GM12873 (cell line): ENCODE data around the gene LRRK1.

ENCODE experiments used
- TF ChIP-seq, protein P1 (sequence below): IDR thresholded peaks from 2 replicates; pipeline ENCODE4 v1.5.1; 2012; ENCODE audit warnings: low read depth, mild to moderate bottlenecking, moderate library complexity, low read length, control low read depth; ENCODE audit not compliant: insufficient read depth; ENCODE audit errors: missing control alignments

Gene LRRK1

DNA sequence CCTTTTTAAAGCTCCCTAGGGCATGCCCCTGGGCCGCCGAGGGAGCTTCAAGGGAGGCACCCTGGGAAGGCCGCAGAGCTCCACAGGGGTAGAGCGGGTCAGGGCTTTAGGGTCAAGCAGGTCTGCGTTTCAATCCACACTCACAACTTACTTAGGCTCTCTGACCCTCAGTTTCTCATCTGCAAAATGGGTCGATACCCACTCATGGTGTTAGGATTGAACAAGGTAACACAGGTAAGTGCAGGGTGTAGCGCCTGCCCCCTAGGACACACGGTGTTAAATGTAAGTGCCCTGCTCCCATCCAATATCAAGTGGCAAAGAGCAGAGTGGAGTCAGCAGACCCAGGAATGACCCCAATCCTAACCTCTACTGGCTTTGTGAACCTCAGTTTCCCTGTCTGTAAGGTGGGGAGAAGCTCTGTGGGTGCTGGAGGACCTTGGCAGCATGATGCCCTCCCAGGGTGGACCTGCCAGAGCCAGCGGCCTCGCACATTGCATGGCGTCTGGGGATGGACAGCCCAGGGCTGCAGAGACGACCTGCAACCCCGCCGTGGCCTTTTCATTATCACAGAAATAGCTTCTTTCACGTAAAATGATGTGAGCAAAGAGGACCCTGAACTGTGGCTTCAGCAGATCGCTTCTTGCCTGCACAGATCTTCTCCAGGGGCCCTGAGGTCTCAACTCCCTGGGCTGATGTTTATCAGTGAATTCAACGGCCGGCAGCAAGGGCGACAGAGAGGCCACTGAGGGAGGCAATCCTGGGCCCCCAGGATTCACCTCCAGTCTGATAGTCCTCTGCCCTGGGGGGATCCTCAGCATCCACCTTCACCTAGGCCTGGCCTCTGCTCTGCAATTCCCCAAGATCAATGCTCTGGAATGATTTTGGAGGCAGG, 194.2 kb downstream of the LRRK1 start:
- TF ChIP-seq, protein P1, sequence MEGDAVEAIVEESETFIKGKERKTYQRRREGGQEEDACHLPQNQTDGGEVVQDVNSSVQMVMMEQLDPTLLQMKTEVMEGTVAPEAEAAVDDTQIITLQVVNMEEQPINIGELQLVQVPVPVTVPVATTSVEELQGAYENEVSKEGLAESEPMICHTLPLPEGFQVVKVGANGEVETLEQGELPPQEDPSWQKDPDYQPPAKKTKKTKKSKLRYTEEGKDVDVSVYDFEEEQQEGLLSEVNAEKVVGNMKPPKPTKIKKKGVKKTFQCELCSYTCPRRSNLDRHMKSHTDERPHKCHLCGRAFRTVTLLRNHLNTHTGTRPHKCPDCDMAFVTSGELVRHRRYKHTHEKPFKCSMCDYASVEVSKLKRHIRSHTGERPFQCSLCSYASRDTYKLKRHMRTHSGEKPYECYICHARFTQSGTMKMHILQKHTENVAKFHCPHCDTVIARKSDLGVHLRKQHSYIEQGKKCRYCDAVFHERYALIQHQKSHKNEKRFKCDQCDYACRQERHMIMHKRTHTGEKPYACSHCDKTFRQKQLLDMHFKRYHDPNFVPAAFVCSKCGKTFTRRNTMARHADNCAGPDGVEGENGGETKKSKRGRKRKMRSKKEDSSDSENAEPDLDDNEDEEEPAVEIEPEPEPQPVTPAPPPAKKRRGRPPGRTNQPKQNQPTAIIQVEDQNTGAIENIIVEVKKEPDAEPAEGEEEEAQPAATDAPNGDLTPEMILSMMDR, result no peak

DNA sequence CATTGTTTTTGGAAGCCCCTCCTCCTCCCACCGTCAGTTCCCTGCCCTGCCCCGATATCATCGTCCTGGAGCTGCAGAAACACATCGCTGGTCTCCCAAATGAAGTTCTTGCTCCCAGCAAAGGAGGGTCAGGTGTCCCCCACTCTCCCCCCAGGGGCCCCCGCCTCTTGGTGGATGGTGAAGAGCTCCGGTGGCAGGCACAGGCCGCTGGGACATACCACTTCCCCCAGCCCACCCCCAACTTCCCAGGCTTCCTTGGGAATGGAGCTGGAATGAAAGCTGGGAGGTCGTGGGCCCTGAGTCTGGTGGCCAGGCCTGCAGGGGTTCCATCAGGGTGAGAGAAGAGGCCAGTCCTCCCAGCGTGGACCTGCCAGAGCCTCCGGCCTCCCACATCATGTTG, 195.0 kb downstream of the LRRK1 start:
- TF ChIP-seq, protein P1, result no peak

DNA sequence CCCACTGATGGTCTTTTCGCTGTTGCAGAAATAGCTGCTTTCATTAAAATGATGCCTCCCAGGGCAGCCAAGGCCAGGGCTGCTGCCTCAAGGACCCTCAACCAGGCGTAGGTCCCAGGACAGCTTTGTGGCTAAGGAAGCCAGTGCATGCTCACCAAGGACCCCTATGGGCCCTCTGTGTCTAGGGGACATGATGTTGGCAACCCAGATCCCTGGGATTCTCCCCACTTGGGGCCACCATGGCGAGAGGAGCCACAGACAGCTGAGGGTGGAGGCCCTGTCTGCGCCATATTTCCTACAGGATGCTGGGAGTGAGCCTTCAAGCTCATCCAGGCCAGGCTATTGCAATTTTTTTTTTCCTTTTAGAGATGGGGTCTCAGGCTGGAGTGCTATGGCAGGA, 195.5 kb downstream of the LRRK1 start:
- TF ChIP-seq, protein P1, result no peak

DNA sequence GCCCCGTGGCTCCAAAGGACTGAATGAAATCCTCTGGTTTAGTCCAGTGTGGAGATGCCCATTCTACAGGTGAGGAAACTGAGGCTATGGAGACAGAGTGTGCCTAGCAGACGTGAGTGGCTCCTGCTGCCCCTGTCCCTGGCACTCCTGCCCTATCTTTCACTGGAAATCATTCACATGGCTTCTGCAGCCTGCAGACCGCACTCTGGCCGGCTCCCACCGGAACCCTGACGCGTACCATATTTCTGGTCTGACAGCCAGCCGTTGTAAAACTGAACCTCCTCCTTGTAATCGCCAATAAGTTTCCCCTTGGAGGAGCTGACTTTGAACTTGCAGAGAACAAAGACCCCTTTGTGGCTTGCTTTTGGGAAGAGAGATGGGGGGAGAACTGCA, 196.2 kb downstream of the LRRK1 start:
- TF ChIP-seq, protein P1, result no peak

DNA sequence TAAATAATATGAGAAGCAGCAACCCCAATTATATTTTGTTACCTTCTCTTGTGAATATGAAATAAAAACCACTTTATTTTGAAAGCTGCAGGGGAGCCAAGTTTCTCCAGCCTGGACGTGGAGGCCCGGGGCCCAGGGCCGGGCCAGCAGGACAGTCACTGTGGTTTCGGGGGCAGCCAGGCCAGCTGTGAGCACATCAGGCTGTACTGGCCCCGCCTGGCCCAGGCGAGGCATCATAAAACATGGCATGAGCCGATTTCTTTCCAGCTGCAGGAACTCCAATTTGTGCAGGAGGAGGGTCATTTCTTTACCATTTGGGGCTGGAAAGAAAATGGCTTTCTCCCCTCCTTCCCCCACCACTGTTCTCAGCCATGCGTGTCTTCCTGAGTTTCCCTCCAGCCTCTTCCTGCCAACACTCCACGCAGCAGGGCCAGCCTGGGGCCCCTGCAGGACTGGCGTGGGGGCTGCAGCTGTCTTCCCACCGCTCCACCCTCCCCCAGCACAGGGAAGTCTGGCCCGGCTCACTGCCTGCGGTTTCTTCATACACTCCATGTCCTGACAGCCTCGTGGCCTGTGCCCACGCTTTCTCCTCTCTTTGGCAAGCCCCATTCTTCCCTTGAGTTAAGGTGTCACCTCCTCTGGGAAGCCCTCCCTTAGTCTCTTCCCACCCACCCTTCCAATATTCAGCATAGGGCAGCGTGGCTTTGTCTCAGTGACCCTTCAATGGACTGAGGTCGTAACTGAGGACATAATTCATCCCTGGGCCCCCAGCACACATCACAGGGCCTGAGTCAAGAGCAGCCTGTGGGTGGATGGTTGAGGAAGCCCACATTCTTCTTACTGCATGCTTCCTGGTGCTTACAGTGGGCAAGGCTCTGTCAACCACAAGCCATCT, 196.9 kb downstream of the LRRK1 start:
- TF ChIP-seq, protein P1, result no peak

DNA sequence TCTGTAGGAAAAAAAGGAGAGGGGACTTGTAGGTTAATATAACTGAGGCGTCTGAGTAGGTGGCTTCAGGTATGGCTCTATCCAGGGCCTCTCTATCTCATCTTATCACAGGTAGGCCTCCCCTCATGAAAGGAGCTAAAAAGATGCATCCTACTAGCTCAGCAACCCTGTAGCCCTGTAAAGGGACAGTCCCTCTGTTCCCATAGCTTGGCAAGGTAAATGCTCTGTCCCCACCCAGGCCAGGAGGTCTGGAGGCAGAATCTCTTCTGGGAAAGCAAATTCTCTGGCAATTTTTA, 197.5 kb downstream of the LRRK1 start:
- TF ChIP-seq, protein P1, result no peak

DNA sequence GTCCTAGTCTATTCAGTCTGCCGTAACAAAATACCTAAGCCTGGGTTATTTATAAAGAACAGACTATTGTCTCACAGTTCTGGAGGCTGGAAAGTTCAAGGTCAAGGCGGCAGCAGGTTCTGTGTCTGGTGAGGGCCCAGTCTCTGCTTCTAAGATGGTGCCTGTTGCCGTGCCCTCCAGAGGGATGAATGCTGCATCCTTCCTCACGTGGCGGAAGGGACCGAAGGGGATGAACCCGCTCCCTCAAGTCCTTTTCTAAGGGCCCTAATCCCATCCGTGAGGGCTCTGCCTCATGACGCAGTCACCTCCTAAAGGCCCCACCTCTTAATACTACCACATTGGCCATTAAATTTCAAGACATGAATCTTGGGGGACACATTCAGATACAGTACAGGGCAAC, 199.0 kb downstream of the LRRK1 start:
- TF ChIP-seq, protein P1, result no peak
